Stimulated activated CD4-positive, alpha-beta T cell treated with anti-CD3 and anti-CD28 coated beads, Interleukin-4, amount 100 ng/mL, for 1 hour (primary cell): ENCODE measurements around the gene FRMD3.
"Not testable (repeated sequence)": the region's sequence is repeated elsewhere in the genome, so short reads cannot be mapped to it uniquely, and the experiment has no call there.

ENCODE experiments used
- DNase-seq: peaks from one replicate; pipeline ENCODE4 v3.0.0-alpha.2; 2020

Gene FRMD3

DNA sequence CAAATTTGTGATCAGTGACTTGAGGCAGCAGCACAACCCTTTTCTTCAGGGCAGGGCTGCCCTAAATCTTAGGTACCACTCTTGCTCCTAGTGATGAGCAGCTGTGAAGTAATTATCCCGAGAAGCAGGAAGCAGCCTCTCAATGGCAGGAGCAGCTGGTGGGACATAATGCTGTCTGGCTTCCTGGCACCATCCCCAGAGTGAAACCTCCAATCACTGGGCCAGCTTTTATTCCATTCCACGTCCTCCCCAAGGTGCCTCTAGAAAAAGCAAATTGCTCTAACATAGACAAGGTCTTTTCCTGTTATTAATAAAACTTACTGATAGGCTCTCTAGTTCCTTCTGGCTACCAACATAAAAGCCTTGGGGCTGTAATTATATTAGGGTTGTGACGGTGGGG lies 154.0 kb downstream of the FRMD3 start:
- DNase-seq = no peak

GRCh38 chr9:83383034-83383433 lies 155.2 kb downstream of the FRMD3 start:
- DNase-seq = no peak

DNA sequence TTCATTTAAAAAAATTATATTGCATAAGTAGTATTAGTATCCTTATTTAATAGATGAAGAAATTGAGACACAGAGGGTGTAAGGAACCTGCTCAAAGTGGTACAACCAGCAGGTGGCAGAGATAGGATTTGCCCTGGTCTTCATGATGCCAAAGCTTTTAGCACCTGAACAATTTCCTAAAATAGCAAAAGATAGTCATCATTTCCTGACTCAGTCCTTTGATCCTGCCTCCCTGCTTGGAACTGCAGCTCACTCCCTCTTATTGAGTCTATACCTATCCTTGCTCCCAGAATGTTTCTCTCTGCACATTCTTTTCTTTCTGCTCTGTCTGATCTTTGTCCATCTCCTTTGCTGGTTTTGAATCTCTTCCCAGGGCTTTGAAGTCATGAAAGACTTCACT lies 155.8 kb downstream of the FRMD3 start:
- no peak for DNase-seq

DNA sequence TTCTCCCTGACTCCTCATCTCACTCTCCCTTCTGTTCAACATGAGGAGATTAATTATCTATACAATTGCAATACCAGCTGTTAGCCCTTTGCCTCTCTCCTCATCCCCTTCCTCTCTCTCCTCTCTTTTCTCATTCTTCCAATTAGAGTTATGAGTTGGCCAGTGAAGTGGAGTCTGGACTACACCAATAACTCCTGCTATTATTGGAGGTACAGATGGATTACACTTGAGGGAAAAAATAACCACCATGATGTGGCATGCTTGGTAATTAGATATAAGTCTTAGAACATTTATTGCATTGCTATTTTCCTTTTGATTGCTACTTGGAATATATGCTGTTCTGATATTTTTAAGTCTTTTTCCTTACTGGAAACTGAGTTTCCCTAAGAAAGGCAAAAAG lies 159.2 kb downstream of the FRMD3 start:
- DNase-seq = no peak

DNA sequence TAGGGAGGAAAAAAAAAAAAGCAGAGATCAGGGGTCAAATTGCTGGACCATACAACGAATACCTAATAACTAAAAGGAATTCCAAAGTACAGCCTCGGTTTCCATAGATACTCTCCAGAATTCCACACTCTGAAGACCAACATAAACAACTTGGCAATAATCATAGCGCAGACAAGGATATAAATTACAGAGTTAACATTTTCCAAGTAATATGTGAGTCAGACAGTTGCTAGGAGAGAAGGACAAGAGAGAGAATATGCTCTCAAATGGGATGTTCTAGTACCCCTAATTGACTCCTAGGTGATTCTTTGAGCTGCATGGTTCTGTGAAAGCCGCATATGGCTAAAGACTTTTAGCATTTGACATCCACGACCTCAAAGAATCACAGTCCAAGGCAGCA lies 165.2 kb downstream of the FRMD3 start:
- DNase-seq = no peak

DNA sequence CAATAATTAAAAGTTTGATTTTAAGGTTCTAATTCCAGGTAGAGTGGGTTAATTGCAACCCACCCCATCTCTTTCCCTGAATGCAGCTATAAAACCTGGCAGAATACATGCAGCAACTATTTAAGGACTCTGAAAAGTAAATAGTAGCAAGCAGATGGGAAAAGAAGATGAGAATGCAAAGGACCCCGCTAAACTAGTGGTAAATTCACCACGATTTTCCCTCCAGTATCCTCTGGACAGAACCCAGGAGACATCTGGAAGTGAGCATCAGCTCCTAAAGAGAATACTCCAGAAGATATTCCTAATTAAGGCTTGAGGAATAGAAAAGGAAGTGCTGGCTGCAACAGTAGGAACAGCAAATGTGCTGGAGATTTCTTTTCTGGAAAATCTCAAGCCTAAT lies 170.9 kb downstream of the FRMD3 start:
- DNase-seq = no peak

- no peak for DNase-seq
Measured at GRCh38 chr9:83362341-83362995, 175.7 kb downstream of the FRMD3 start.

GRCh38 chr9:83359039-83359438 lies 179.2 kb downstream of the FRMD3 start:
- DNase-seq = no peak

- DNase-seq = not testable (repeated sequence)
Measured at GRCh38 chr9:83358493-83358892, 179.7 kb downstream of the FRMD3 start.

- DNase-seq = no peak
Measured at GRCh38 chr9:83355729-83356151, 182.5 kb downstream of the FRMD3 start.

DNA sequence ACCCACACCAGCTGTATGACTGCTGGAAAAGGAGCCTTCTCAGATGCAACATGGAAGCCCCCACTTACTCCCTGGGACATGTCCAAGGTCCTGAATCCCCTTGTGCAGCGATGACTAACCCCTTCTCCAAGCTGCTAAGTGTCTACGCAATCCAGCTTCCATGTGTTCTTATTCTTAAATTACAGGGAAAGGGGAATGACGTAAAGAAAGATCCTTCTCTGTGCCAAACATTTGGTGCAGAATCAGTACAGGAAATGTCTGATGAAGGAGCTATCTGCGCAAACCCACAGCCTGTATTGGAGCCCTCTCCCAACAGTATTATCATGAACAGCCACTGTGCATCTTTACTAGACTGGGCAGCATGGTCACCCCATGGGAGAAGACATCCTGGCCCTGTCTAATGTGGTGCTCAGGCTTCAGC lies 183.2 kb downstream of the FRMD3 start:
- DNase-seq = no peak

DNA sequence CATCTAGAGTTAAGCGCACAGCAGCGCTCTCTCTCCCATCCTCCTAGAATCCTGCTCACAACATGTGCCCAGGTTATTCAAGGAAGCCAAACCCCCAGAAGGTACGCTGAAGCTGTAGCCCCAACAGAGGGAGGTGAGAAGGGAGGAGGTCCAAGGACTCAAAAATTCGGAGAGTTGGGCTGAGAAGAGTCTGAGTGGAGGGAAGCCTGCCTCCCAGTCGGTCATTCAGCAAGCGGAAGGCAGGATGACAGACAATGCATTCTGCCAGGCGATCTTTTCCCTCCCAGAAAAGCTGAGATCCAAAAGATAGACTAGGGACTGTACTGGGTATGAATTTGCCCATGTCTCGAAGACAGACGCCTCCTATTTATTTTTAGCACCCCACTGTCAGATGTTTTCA lies 189.2 kb downstream of the FRMD3 start:
- no peak for DNase-seq

DNA sequence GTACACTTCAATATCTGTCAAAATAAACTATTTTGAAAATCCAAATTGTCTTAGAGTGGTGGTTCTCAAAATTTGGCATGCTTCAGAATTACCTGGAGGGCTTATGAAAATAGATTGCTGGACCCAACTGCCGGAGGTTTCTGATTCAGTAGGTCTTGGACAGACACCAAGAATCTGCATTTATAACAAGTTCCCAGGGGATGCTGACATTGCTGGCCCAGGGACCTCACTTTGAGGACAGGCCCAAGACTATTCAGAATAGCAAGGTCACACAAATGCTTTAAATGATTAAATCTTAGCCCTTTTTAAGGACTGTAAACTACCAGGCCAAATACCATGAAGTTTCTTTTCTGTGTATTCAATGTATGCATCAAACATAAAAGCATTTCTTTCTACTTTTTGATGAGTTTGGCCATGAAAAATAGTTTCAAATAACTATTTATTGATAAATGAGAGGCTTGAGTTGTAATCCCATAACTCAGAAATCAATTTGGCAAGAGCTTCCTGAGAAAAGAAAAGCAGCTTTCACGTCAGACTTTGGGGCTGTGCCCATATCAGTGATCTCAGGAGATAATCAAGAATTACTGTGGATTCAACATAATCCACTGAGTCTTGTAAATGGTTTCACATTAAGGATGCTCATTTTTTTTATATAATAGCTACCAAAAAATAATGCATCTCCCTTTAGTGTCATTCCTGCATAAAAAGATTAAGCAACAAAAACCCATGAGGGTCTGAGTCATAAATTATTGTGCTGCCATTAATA lies 191.4 kb downstream of the FRMD3 start:
- DNase-seq = no peak

- DNase-seq = no peak
Measured at GRCh38 chr9:83343366-83343999, 194.7 kb downstream of the FRMD3 start.

GRCh38 chr9:83342731-83343130 lies 195.5 kb downstream of the FRMD3 start:
- DNase-seq = no peak

DNA sequence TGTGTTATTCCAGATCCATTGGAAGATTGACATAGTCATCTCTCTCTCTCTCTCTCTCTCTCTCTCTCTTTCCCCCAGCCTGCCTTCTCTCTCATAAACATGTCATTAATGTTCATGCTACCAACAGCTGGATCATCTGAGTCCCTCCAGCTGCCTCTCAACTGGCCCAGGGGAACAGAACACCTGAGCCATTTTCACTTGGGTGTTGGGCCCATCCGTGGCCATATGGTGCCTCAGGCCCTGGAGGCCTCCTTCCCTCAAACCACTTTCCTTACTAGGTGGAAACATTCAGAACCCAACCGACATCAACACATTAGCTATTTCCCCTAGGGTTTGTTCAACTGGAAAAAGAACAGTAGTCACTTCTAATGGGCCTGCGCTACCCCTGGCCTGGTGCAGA lies 196.2 kb downstream of the FRMD3 start:
- DNase-seq = no peak

DNA sequence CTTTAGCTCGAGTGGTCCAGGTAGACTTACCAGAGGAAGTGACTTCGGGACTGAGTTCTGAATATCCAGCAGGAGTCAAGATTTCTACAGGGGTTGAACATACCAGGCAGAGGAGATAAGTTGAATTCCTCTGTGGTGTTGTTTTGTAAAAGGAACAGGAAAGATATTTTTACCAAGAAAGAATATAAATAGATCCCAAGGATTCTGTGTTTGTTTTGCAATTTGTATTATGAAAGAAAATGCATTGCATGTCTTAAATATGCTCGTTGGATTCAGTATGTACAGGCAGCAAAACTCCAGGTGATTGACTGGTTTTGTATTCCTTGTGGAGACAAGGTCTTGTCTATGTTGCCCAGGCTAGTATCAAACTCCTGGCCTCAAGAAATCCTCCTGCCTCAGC lies 197.8 kb downstream of the FRMD3 start:
- DNase-seq = no peak

DNA sequence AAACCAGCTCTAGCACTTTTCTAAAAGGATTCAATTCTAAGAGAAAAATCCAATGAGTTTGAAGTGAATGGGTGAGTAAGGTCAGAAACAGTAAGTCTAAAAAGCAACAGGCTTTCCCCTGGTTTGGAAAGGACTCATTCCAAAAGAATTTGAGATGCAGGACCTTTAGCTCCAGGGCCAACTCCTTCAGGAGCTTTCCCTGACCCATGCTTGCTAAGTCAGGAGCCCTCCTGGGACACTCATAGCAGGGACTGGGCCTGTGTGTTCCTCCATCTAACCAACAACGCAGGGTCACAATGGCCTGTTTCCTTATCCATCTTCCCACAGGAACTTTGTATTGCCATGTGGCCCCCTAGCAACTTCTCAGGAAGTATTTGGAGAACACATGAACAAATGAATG lies 198.8 kb downstream of the FRMD3 start:
- DNase-seq = no peak

DNA sequence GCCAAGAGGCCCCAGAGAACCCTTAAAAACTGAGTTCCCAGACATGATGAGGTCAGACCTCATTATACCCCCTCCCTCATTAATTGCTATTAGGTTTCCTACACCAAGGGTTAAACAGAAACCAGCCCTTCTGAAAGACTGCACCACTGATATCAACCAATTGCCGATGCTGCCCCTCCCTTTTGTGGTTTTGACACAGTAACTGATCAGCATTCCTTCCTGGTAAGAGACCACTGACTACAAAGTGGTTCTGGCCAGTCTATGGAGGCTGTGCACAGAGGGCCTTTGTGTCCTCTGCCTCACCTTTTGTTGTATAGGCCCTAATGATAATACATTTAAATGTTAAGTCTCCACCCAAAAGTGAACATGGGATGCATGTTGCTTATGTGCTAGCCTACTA lies 201.5 kb downstream of the FRMD3 start:
- DNase-seq = no peak

DNA sequence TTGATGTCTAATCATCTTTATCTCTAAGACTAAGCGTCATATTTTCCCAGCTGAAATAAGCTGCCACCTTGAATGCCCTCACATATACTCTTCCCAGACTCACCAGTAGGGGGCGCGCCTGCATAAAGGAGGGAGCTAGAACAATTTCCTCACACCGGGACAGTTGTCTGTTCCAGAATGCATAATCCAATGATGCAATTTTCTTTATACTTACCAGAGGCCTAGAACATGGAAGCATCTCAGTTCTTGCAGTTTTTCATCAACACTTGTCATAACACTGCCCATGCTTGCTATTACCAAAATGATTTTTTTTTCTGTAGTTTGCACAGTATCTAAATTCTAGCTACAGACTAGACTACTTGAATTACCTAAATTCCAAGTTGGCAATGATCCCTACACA lies 203.9 kb downstream of the FRMD3 start:
- DNase-seq = peak; percentile 66

DNA sequence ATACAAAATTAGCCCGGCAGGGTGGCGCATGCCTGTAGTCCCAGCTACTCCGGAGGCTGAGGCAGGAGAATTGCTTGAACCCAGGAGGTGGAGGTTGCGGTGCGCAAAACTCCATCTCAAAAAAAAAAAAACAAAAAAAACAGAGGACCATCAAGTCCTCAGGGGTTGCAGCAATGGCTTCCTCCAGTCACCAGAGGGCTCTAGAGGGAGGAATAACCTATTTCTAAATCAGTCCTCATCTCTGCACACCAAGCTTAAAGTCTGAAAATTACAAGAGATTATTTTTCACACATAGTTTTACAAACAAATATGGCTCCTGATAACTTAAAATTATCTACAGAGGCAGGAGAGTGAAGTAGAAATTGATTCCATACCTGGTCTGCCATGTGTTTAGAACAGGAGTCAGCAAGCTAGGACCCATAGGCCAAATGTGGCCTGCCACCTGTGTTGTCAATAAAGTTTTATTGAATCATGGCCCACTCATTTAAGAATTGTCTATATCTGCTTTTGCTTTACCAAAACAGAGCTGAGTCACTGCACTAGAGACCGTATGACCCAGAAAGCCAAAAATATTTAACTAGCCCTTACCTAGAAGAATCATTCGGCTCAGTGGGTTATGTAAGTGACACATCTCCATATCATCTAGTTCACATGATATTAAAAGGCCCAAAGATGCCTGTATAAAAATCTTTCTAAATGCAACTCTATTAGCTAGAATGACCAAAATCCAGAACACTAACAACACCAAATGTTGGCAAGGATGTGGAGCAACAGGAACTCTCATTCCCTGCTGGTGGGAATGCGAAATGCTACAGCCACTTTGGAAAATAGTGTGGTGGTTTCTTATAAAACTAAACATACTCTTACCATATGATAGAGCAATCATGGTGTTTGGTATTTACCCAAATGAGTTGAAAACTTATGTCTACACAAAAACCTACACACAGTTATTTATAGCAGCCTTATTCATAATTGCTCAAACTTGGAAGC lies 207.7 kb downstream of the FRMD3 start:
- no peak for DNase-seq

DNA sequence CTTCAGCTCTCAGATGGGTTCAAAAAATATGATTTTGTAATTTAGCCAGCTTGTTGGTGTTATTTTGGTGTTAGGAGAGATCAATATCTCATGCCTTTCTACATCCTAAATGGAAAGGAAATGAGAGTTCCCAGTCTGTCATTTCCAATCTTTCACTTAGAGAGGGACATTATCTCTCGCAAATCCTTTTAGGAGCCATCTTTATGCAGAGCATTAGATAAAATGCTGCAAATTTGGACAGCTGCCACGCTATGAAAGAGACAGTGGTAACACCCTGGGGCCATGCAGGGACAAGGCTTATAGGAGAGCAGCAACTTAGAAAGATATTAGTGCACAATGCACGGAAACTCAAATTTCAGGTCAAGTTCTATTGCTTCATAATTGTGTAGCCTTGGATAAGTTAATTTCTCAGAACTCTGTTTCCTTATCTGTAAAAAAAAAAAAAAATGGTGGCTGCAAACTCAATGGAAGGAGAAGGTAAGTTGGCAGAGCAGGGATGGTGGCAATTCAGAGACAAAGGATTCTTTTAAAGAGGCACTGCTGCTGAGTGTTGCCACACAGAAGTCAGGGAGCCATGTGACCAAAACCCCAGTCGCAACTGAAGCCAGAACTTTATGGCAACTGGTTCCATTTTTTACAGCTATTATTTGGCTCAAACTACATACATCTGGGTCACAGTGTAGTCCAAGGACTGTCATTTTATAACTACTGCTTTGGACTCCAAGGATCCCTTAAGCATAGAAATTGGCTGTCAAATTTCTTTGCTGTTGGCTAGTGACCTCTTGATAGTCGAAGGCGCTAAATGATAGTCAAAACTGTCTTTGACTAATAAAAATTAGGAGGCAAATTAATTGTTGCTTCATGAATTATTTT lies 210.2 kb downstream of the FRMD3 start:
- DNase-seq = no peak
